K562 (cell line): ENCODE measurements around the gene DPH1. TPM values are rescaled to one million over a fixed set of nuclear protein-coding genes. Genes with fewer than 3 reads are reported as not detected.

Source experiments
- ATAC-seq: fragments of 200-7000 bp; cut with Tn5 transposase; 3 replicates; pipeline ENCODE4 v1.9.1; 2020; ENCODE audit warnings: moderate library complexity
- BruUV-seq: library from RNA; stranded (reverse); fragments of 400-500 nt; replicated peaks from 2 replicates; lab custom pipeline; 2021; lab: Mats Ljungman, UMichigan
- CTCF ChIA-PET: fragments of 300-600 bp; formaldehyde crosslinking; extraction: SDS; loops from one replicate; lab custom pipeline; 2021; ENCODE audit warnings: low intra/inter-chr PET ratio; lab: Yijun Ruan, JAX
- POLR2A ChIA-PET: fragments of 300-600, 350-650 bp; sonication (Branson Sonifier 250); formaldehyde crosslinking; extraction: SDS; loops from one replicate; lab custom pipeline; 2021; ENCODE audit warnings: antibody characterized with exemption, inconsistent platforms; lab: Yijun Ruan, JAX
- DNase-seq, 4 experiments: peaks; one replicate each; pipeline versions ENCODE4 v3.0.0 to v3.0.0-alpha.2; 2011 to 2018; ENCODE audit warnings: low spot score in 3 of 4, mixed read lengths in 3 of 4; ENCODE audit errors: extremely low read depth in 1 of 4
- FAIRE-seq: peaks from 2 replicates; lab custom pipeline; 2011; peaks lifted over from hg19 to GRCh38; lab: Jason Lieb, UNC
- H2AFZ ChIP-seq: 2 replicates; pipeline ENCODE4 v1.6.0; 2011; ENCODE audit warnings: low read depth, low read length, control low read depth, inconsistent platforms
- H3K27ac ChIP-seq: fragments of 200-600 bp; 3 replicates; pipeline ENCODE4 v1.8.0; 2011; ENCODE audit warnings: low read depth, mild to moderate bottlenecking, control low read depth, inconsistent platforms, low read length, moderate library complexity, mixed read lengths; ENCODE audit errors: extremely low read depth
- H3K27me3 ChIP-seq, 2 experiments: fragments of 300-600 bp in 1 of 2; 2 replicates in 1 of 2; 3 replicates in 1 of 2; pipeline versions ENCODE4 v1.6.0 to v1.8.0; 2011; ENCODE audit warnings: inconsistent platforms in 2 of 2, low read length in 2 of 2, mild to moderate bottlenecking in 1 of 2, mixed read lengths in 1 of 2, moderate library complexity in 1 of 2; ENCODE audit not compliant: control insufficient read depth in 2 of 2, insufficient read depth in 2 of 2
- H3K36me3 ChIP-seq: fragments of 300-600 bp; 3 replicates; pipeline ENCODE4 v1.8.0; 2011; ENCODE audit warnings: mild to moderate bottlenecking, low read length, inconsistent platforms; ENCODE audit not compliant: control insufficient read depth, insufficient read depth
- H3K4me1 ChIP-seq, 2 experiments: fragments of 200-600 bp in 1 of 2; replicated peaks in 1 of 2; 2 replicates in 1 of 2; 3 replicates in 1 of 2; pipeline versions ENCODE4 v1.5.1 to v1.8.0; 2011; ENCODE audit warnings: inconsistent platforms in 2 of 2, low read length in 2 of 2, mild to moderate bottlenecking in 1 of 2, mixed read lengths in 1 of 2, moderate library complexity in 1 of 2; ENCODE audit not compliant: control insufficient read depth in 2 of 2, insufficient read depth in 2 of 2
- H3K4me2 ChIP-seq: 2 replicates; pipeline ENCODE4 v1.6.1; 2011; ENCODE audit warnings: low read length, control low read depth, inconsistent platforms, mixed read lengths; ENCODE audit not compliant: insufficient read depth
- H3K4me3 ChIP-seq: fragments of 200-600 bp; sonication (generic), shearing (Covaris generic); 2 replicates; pipeline ENCODE4 v1.5.1; 2016; ENCODE audit warnings: control low read depth, inconsistent platforms
- H3K79me2 ChIP-seq: fragments of 200-600 bp; 3 replicates; pipeline ENCODE4 v1.8.0; 2011; ENCODE audit warnings: low read length, inconsistent platforms; ENCODE audit not compliant: control insufficient read depth, insufficient read depth
- H3K9ac ChIP-seq, 2 experiments: 2 replicates each; pipeline versions ENCODE4 v1.6.0 to v1.6.1; 2011; ENCODE audit warnings: low read depth in 2 of 2, low read length in 2 of 2, control low read depth in 1 of 2, inconsistent platforms in 1 of 2, mild to moderate bottlenecking in 1 of 2, mixed read lengths in 1 of 2; ENCODE audit not compliant: insufficient read depth in 1 of 2
- H3K9me1 ChIP-seq: one replicate; pipeline ENCODE4 v1.6.0; 2011; ENCODE audit warnings: inconsistent platforms, mild to moderate bottlenecking, low read length, moderate library complexity; ENCODE audit not compliant: control insufficient read depth, insufficient read depth
- H3K9me3 ChIP-seq: replicated peaks from 2 replicates; pipeline ENCODE4 v1.5.1; 2011; ENCODE audit warnings: low read depth, low read length, inconsistent platforms; ENCODE audit not compliant: control insufficient read depth, insufficient read depth
- H4K20me1 ChIP-seq: replicated peaks from 2 replicates; pipeline ENCODE4 v1.6.1; 2011; ENCODE audit warnings: low read length, inconsistent platforms, mixed read lengths; ENCODE audit not compliant: control insufficient read depth, insufficient read depth
- ATF7 ChIP-seq: fragments of 450-650 bp; IDR thresholded peaks from 2 replicates; pipeline ENCODE4 v1.7.1; 2014; ENCODE audit warnings: mild to moderate bottlenecking, moderate library complexity
- CTCF ChIP-seq, 3 experiments: IDR thresholded peaks in 2 of 3; conservative IDR thresholded peaks in 1 of 3; 2 replicates each; pipeline ENCODE4 v1.5.1; 2011 to 2012; ENCODE audit warnings: low read length in 3 of 3, mild to moderate bottlenecking in 3 of 3, control low read depth in 2 of 3, improper control_type of control experiment in 1 of 3, inconsistent platforms in 1 of 3, low read depth in 1 of 3, mixed read lengths in 1 of 3, moderate library complexity in 1 of 3; ENCODE audit not compliant: insufficient read depth in 2 of 3
- EGR1 ChIP-seq: fragments of 450-650 bp; conservative IDR thresholded peaks from 2 replicates; pipeline ENCODE4 v1.6.1; 2017; ENCODE audit warnings: mild to moderate bottlenecking
- ESRRB ChIP-seq: fragments of 250-450 bp; sonication (Bioruptor Pico); IDR thresholded peaks from 2 replicates; pipeline ENCODE4 v1.5.0; 2020; ENCODE audit warnings: mild to moderate bottlenecking, moderate library complexity, borderline replicate concordance
- HDAC2 ChIP-seq: fragments of 450-650 bp; IDR thresholded peaks from 2 replicates; pipeline ENCODE4 v1.6.1; 2016; ENCODE audit warnings: mild to moderate bottlenecking
- HLTF ChIP-seq: fragments of 450-650 bp; IDR thresholded peaks from 2 replicates; pipeline ENCODE4 v1.6.1; 2016
- IFI16 ChIP-seq: fragments of 250-450 bp; sonication (Bioruptor Pico); IDR thresholded peaks from 2 replicates; pipeline ENCODE4 v2.1.2; 2022; ENCODE audit warnings: mild to moderate bottlenecking, inconsistent platforms
- ZBTB9 ChIP-seq: fragments of 450-650 bp; formaldehyde crosslinking; IDR thresholded peaks from 2 replicates; pipeline ENCODE4 v1.4.0; 2020; ENCODE audit warnings: mild to moderate bottlenecking, moderate library complexity
- WGBS: fragments of 100-300 bp; shearing (Covaris generic); methylation state at CpG from one replicate; pipeline ENCODE4 v1.1.6; 2016; ENCODE audit warnings: low coverage, mixed read lengths; ENCODE audit not compliant: insufficient coverage; ENCODE audit errors: missing lambda C conversion rate; 5-methylcytosine and 5-hydroxymethylcytosine counted together
- in situ Hi-C: fragments of 300-500 bp; cut with MboI; formaldehyde crosslinking; loops from 4 replicates; pipeline ENCODE4 v1.15.0; 2018; ENCODE audit warnings: inconsistent platforms, mixed read lengths
- intact Hi-C: fragments of 100-400 bp; cut with micrococcal nuclease; formaldehyde crosslinking; loops from 2 replicates; pipeline ENCODE4 v1.14.2; 2022
- polyA plus RNA-seq, 8 experiments: library from polyadenylated mRNA; depleted of rRNA in 4 of 8; stranded (reverse) in 5 of 8; unstranded in 3 of 8; fragments of >200 nt; fragmentation: Nextera tagmentation in 2 of 8; fragmentation: Illumina TruSeq in 1 of 8; extraction: Ambion mirVana in 2 of 8; extraction: Trizol in 1 of 8; gene quantifications; 2 replicates each; pipeline versions ENCODE4 v1.2.1 to v1.2.3, GENCODE V29; 2011 to 2014; ENCODE audit warnings: inconsistent platforms in 1 of 8, missing spikeins in 1 of 8
- total RNA-seq, 7 experiments: library from RNA; depleted of rRNA in 6 of 7; stranded (reverse); fragments of >200 nt in 6 of 7; fragmentation: Illumina TruSeq in 2 of 7; extraction: Trizol in 2 of 7; gene quantifications; 2 replicates each; pipeline versions ENCODE4 v1.2.1 to v1.2.3, GENCODE V29; 2011 to 2021; ENCODE audit warnings: low replicate concordance in 1 of 7
- TF ChIP-seq, protein P1 (sequence below), 2 experiments: fragments of 150-350 bp in 1 of 2; IDR thresholded peaks; 2 replicates each; pipeline ENCODE4 v1.6.1; 2012 to 2016; ENCODE audit warnings: low read depth in 2 of 2, low read length in 2 of 2, mild to moderate bottlenecking in 1 of 2, moderate library complexity in 1 of 2
- TF ChIP-seq, protein P2 (sequence below): fragments of 450-650 bp; IDR thresholded peaks from 2 replicates; pipeline ENCODE4 v1.6.1; 2016; ENCODE audit warnings: mild to moderate bottlenecking
- TF ChIP-seq, protein P3 (sequence below): fragments of 250-450 bp; sonication (Bioruptor Pico); IDR thresholded peaks from 2 replicates; pipeline ENCODE4 v1.9.0; 2021; ENCODE audit warnings: mild to moderate bottlenecking

Gene DPH1
- total and polyA plus RNA-seq, 9 of the 15 experiments (the other 6 are each of a cell fraction or from before 2014, with no cell fraction given), result 0.42 to 40.6 (median 20.2) TPM

- H3K27ac ChIP-seq, result no peak overlapping the region
- WGBS, result 75% methylated on average over 19 of the region's 21 CpGs
- no TSS peak for BruUV-seq
- peaks cover 11% of the 10 kb centered on the region; the same call in 1 of the 3 replicates for H3K36me3 ChIP-seq
- no peak overlapping the region for H3K9ac ChIP-seq
- no peak overlapping the region for H3K4me3 ChIP-seq
- H2AFZ ChIP-seq, result no peak overlapping the region
- H4K20me1 ChIP-seq, result no peaks in the 10 kb centered on the region
- FAIRE-seq (no peak), ATAC-seq (no peak), DNase-seq (no peak)
- H3K9me3 ChIP-seq, result no peaks in the 10 kb centered on the region
- ChIA-PET CTCF (no interaction called here), POLR2A (no interaction called here)
- peaks cover 0 to 36% of the 10 kb centered on the region in 2 experiments; a peak in 2 of 5 replicates for H3K4me1 ChIP-seq
- no peaks in the 10 kb centered on the region for H3K9me1 ChIP-seq
- no peak overlapping the region for H3K4me2 ChIP-seq
- H3K79me2 ChIP-seq, result no peaks in the 10 kb centered on the region
- in situ Hi-C loops (loop anchor here (10.0 kb wide), 1 partner anchor 184 kb away; no protein-coding TSS in a partner anchor), intact Hi-C loops (no loop called here)
- no peaks in the 10 kb centered on the region for H3K27me3 ChIP-seq
- TF ChIP-seq ZBTB9, result no peak
- TF ChIP-seq, protein P1, sequence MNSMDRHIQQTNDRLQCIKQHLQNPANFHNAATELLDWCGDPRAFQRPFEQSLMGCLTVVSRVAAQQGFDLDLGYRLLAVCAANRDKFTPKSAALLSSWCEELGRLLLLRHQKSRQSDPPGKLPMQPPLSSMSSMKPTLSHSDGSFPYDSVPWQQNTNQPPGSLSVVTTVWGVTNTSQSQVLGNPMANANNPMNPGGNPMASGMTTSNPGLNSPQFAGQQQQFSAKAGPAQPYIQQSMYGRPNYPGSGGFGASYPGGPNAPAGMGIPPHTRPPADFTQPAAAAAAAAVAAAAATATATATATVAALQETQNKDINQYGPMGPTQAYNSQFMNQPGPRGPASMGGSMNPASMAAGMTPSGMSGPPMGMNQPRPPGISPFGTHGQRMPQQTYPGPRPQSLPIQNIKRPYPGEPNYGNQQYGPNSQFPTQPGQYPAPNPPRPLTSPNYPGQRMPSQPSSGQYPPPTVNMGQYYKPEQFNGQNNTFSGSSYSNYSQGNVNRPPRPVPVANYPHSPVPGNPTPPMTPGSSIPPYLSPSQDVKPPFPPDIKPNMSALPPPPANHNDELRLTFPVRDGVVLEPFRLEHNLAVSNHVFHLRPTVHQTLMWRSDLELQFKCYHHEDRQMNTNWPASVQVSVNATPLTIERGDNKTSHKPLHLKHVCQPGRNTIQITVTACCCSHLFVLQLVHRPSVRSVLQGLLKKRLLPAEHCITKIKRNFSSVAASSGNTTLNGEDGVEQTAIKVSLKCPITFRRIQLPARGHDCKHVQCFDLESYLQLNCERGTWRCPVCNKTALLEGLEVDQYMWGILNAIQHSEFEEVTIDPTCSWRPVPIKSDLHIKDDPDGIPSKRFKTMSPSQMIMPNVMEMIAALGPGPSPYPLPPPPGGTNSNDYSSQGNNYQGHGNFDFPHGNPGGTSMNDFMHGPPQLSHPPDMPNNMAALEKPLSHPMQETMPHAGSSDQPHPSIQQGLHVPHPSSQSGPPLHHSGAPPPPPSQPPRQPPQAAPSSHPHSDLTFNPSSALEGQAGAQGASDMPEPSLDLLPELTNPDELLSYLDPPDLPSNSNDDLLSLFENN (IDR thresholded peaks at IDR 0.05; ENCODE audit: low read depth in 2 of 2, low read length in 2 of 2), result no peak
- TF ChIP-seq HLTF, result no peak
- no peak for TF ChIP-seq HDAC2
- TF ChIP-seq, protein P2, sequence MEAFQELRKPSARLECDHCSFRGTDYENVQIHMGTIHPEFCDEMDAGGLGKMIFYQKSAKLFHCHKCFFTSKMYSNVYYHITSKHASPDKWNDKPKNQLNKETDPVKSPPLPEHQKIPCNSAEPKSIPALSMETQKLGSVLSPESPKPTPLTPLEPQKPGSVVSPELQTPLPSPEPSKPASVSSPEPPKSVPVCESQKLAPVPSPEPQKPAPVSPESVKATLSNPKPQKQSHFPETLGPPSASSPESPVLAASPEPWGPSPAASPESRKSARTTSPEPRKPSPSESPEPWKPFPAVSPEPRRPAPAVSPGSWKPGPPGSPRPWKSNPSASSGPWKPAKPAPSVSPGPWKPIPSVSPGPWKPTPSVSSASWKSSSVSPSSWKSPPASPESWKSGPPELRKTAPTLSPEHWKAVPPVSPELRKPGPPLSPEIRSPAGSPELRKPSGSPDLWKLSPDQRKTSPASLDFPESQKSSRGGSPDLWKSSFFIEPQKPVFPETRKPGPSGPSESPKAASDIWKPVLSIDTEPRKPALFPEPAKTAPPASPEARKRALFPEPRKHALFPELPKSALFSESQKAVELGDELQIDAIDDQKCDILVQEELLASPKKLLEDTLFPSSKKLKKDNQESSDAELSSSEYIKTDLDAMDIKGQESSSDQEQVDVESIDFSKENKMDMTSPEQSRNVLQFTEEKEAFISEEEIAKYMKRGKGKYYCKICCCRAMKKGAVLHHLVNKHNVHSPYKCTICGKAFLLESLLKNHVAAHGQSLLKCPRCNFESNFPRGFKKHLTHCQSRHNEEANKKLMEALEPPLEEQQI, result no peak
- TF ChIP-seq CTCF (IDR thresholded peaks at IDR 0.05 in 2 of 3, conservative IDR thresholded peaks at IDR 0.05 in 1 of 3; ENCODE audit: insufficient read depth in 2 of 3, low read depth in 1 of 3, low read length in 3 of 3), result no peak
- no peak for TF ChIP-seq ATF7
- TF ChIP-seq, protein P3, sequence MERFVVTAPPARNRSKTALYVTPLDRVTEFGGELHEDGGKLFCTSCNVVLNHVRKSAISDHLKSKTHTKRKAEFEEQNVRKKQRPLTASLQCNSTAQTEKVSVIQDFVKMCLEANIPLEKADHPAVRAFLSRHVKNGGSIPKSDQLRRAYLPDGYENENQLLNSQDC (CRISPR knock-in tag), result no peak
- no peak for TF ChIP-seq ESRRB (CRISPR knock-in tag)
- TF ChIP-seq IFI16 (CRISPR knock-in tag), result no peak
- no peak for TF ChIP-seq EGR1
Observed at GRCh38 chr17:2060681-2061440, 30.9 kb downstream of the DPH1 start.
